OCI-LY1 (cell line): ENCODE data around the gene GNG7.

ENCODE experiments used
- H2AFZ ChIP-seq: fragments of 200-600 bp; sonication (generic), shearing (Covaris generic); 2 replicates; pipeline ENCODE4 v1.6.0; 2014; ENCODE audit warnings: antibody characterized with exemption, mild to moderate bottlenecking, low read length
- H3F3A ChIP-seq: fragments of 200-600 bp; sonication (generic), shearing (Covaris generic); 2 replicates; pipeline ENCODE4 v1.6.0; 2014; ENCODE audit warnings: mild to moderate bottlenecking, antibody characterized with exemption, low read length, moderate library complexity; ENCODE audit not compliant: insufficient read depth
- H3K27ac ChIP-seq: fragments of 200-600 bp; sonication (generic); 2 replicates; pipeline ENCODE4 v1.5.1; 2014; ENCODE audit warnings: low read length, mixed run types, mild to moderate bottlenecking, low read depth; ENCODE audit not compliant: poor library complexity, severe bottlenecking
- H3K27me3 ChIP-seq: fragments of 200-600 bp; sonication (generic); 2 replicates; pipeline ENCODE4 v1.6.0; 2014; ENCODE audit warnings: antibody characterized with exemption, mild to moderate bottlenecking, low read length, moderate library complexity; ENCODE audit not compliant: insufficient read depth
- H3K36me3 ChIP-seq: fragments of 200-600 bp; sonication (generic); 2 replicates; pipeline ENCODE4 v1.6.1; 2014; ENCODE audit warnings: mild to moderate bottlenecking, antibody characterized with exemption, low read length, moderate library complexity, mixed read lengths; ENCODE audit not compliant: insufficient read depth
- H3K4me1 ChIP-seq: fragments of 200-600 bp; sonication (generic); 2 replicates; pipeline ENCODE4 v1.5.1; 2014; ENCODE audit warnings: mild to moderate bottlenecking, low read length, moderate library complexity; ENCODE audit not compliant: insufficient read depth, severe bottlenecking
- H3K4me2 ChIP-seq: fragments of 200-600 bp; sonication (generic), shearing (Covaris generic); 2 replicates; pipeline ENCODE4 v1.6.1; 2014; ENCODE audit warnings: low read length
- H3K4me3 ChIP-seq: fragments of 200-600 bp; sonication (generic); 2 replicates; pipeline ENCODE4 v1.5.1; 2014; ENCODE audit warnings: low read length, low read depth, mild to moderate bottlenecking, mixed read lengths; ENCODE audit not compliant: poor library complexity, severe bottlenecking
- H3K79me2 ChIP-seq: fragments of 200-600 bp; shearing (Covaris generic); 2 replicates; pipeline ENCODE4 v1.6.1; 2016; ENCODE audit warnings: mixed run types, low read length, mixed read lengths; ENCODE audit not compliant: insufficient read depth
- H3K9ac ChIP-seq: fragments of 200-600 bp; sonication (generic), shearing (Covaris generic); 2 replicates; pipeline ENCODE4 v1.6.1; 2014; ENCODE audit warnings: mild to moderate bottlenecking, low read length, mixed read lengths
- H3K9me2 ChIP-seq: fragments of 200-600 bp; sonication (generic), shearing (Covaris generic); 2 replicates; pipeline ENCODE4 v1.6.1; 2014; ENCODE audit warnings: low read depth, mild to moderate bottlenecking, low read length, mixed read lengths
- H3K9me3 ChIP-seq: fragments of 200-600 bp; shearing (Covaris generic); 2 replicates; pipeline ENCODE4 v1.6.1; 2014; ENCODE audit warnings: low read length, mixed read lengths
- H4K20me1 ChIP-seq: fragments of 200-600 bp; sonication (generic), shearing (Covaris generic); 2 replicates; pipeline ENCODE4 v1.6.0; 2016; ENCODE audit warnings: mild to moderate bottlenecking, low read length; ENCODE audit not compliant: insufficient read depth
- CTCF ChIP-seq: fragments of 200-600 bp; sonication (generic), shearing (Covaris generic); IDR thresholded peaks from 2 replicates; pipeline ENCODE4 v1.5.1; 2017; ENCODE audit warnings: mild to moderate bottlenecking, antibody characterized with exemption, low read length, moderate library complexity, mixed read lengths
- EZH2 ChIP-seq: fragments of 200-600 bp; sonication (generic), shearing (Covaris generic); IDR thresholded peaks from 2 replicates; pipeline ENCODE4 v1.8.0; 2017; ENCODE audit warnings: borderline replicate concordance, mixed run types, mild to moderate bottlenecking, antibody characterized with exemption, low read length, moderate library complexity, mixed read lengths

Gene GNG7

GRCh38 chr19:2551172-2551863, 151.2 kb downstream of the GNG7 start:
- no peaks in the 10 kb centered on the region for H4K20me1 ChIP-seq
- H3K4me3 ChIP-seq = no peak overlapping the region
- H3K9me3 ChIP-seq = no peaks in the 10 kb centered on the region
- H3K9ac ChIP-seq = no peak overlapping the region
- H3K36me3 ChIP-seq = no peaks in the 10 kb centered on the region
- H3K4me1 ChIP-seq = peaks cover 4% of the 10 kb centered on the region
- TF ChIP-seq EZH2 (no peak), CTCF (no peak)
- H3K27ac ChIP-seq = no peak overlapping the region
- H2AFZ ChIP-seq = no peak overlapping the region
- H3K27me3 ChIP-seq = no peaks in the 10 kb centered on the region; the same call in 1 of the 2 replicates
- no peak overlapping the region for H3K4me2 ChIP-seq
- no peaks in the 10 kb centered on the region for H3K79me2 ChIP-seq
- peaks cover 3% of the 10 kb centered on the region; the same call in 1 of the 2 replicates for H3F3A ChIP-seq
- H3K9me2 ChIP-seq = no peaks in the 10 kb centered on the region

DNA sequence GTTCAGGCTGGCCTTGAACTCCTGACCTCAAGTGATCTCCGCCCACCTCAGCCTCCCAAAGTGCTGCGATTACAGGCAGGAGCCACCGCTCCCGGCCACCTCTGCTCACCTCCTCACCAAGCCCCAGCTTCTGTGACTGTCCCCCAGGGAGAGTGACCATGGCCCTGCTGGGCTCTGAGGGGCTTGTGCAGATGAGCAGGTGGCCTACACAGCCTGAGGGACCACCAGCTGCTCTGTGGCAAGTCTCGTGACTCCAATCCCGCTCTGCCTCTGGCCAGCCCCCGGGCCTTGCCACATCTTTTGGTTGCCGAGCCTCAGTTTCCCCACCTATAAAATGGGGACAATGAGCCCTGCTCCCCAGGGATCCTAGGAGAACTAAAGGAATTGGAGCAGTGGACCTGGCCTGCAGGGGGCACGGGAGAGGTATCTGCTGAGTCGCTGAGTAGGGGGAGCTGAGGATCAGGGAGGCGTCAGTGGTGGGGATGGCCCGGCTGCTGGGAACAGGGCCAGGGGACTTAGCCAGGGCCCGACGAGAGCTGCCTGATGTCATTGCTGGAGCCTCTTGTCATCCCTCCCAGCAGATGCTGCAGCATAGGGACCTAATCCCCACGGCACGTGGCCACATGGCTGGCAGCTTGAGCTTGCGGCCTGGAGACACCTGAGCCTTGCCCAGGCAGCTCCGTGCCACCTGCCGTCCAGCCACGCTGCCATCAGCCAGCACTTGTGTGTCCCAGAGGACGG, 151.9 kb downstream of the GNG7 start:
- H3K9me2 ChIP-seq = no peaks in the 10 kb centered on the region
- H3K79me2 ChIP-seq = no peaks in the 10 kb centered on the region
- H3K9me3 ChIP-seq = no peaks in the 10 kb centered on the region
- H4K20me1 ChIP-seq = no peaks in the 10 kb centered on the region
- H3K4me2 ChIP-seq = no peak overlapping the region
- no peak overlapping the region for H3K4me3 ChIP-seq
- no peak overlapping the region for H3K9ac ChIP-seq
- no peak overlapping the region for H2AFZ ChIP-seq
- H3K36me3 ChIP-seq = no peaks in the 10 kb centered on the region
- H3K27ac ChIP-seq = no peak overlapping the region
- H3K4me1 ChIP-seq = peaks cover 4% of the 10 kb centered on the region
- H3F3A ChIP-seq = peaks cover 3% of the 10 kb centered on the region; the same call in 1 of the 2 replicates
- TF ChIP-seq CTCF = no peak
- no peak for TF ChIP-seq EZH2
- no peaks in the 10 kb centered on the region; the same call in 1 of the 2 replicates for H3K27me3 ChIP-seq

DNA sequence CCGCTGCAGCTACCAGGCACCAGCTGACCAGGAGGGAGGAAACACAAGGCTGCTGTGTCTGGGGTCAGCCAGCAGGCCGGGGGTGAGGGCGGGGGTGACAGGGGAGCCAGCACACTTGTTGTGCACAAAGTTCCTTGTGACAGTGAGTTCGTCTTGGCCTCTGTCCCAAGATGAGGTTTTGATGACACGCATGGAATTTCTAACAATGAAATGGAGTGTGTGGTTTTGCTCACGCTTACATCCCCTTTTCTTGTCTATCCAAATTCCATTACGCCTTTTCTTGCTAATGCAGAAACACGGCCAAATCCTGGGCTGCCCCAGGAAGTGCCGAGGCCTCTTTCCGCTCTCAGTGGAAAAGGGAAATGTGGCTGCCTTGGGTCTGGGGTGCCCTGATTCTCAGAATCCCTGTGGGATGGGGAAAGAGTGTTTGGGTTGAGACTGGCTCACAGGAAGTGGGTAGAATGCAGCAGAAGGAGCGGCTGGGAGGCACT, 152.7 kb downstream of the GNG7 start:
- Histone ChIP-seq H3K36me3 (no peaks in the 10 kb centered on the region), H3K27me3 (no peaks in the 10 kb centered on the region; the same call in 1 of the 2 replicates), H3K4me3 (no peak overlapping the region), H3F3A (peaks cover 3% of the 10 kb centered on the region; the same call in 1 of the 2 replicates), H3K9me2 (no peaks in the 10 kb centered on the region), H3K79me2 (no peaks in the 10 kb centered on the region), H3K27ac (no peak overlapping the region), H3K9me3 (no peaks in the 10 kb centered on the region), H2AFZ (no peak overlapping the region), H3K4me1 (peaks cover 4% of the 10 kb centered on the region), H3K4me2 (no peak overlapping the region), H4K20me1 (no peaks in the 10 kb centered on the region), H3K9ac (no peak overlapping the region)
- no peak for TF ChIP-seq CTCF
- no peak for TF ChIP-seq EZH2
